Spleen (tissue), 7 donors: ENCODE results near the gene ABI3BP.

Experiments used
- POLR2A ChIP-seq, 3 donors: fragments of 450-650 bp; IDR thresholded peaks; one replicate each; pipeline ENCODE4 v1.5.1; 2017; ENCODE audit warnings: antibody characterized with exemption in 3 of 3, mild to moderate bottlenecking in 1 of 3
- TF ChIP-seq, protein P1 (sequence below), 11 experiments: fragments of 200-600 bp in 7 of 11; fragments of 450-650 bp in 4 of 11; sonication (generic) in 4 of 11; IDR thresholded peaks in 8 of 11; conservative IDR thresholded peaks in 3 of 11; 1 replicate in 7 of 11; 2 replicates in 4 of 11; pipeline versions ENCODE4 v1.4.0 to v1.8.0; 2016 to 2021; ENCODE audit warnings: antibody characterized with exemption in 11 of 11, inconsistent platforms in 4 of 11, mild to moderate bottlenecking in 1 of 11
- donor health status: DM: no; HTN: no; CAD: no; lungs with moderate emphysema.
- donor health status: DM: no; HTN: no; CAD: no.
- donor health status: DM: no; HTN: no; CAD: no.

DNA sequence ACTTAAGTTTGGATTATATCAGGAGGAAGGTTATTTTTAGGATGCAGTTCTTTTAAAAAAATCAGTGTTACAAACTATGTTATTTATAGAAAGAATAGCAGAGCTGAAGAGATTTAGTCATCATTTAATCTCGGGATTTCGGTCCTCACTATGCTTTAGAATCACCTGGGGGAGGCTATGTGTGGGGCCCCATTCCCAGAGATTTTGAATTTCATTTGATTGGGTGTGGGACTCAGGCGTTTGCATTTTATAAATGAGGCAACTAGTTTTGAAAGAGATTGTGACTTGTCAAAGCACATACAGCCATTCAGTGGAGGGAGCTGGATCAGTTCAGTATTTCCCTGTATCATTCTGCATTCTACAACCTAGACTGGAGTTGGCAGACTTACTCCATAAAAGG is 247.1 kb downstream of the ABI3BP start:
- TF ChIP-seq, protein P1, sequence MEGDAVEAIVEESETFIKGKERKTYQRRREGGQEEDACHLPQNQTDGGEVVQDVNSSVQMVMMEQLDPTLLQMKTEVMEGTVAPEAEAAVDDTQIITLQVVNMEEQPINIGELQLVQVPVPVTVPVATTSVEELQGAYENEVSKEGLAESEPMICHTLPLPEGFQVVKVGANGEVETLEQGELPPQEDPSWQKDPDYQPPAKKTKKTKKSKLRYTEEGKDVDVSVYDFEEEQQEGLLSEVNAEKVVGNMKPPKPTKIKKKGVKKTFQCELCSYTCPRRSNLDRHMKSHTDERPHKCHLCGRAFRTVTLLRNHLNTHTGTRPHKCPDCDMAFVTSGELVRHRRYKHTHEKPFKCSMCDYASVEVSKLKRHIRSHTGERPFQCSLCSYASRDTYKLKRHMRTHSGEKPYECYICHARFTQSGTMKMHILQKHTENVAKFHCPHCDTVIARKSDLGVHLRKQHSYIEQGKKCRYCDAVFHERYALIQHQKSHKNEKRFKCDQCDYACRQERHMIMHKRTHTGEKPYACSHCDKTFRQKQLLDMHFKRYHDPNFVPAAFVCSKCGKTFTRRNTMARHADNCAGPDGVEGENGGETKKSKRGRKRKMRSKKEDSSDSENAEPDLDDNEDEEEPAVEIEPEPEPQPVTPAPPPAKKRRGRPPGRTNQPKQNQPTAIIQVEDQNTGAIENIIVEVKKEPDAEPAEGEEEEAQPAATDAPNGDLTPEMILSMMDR (IDR thresholded peaks at IDR 0.05 in 8 of 11, conservative IDR thresholded peaks at IDR 0.05 in 3 of 11) = no peak
- TF ChIP-seq POLR2A (IDR thresholded peaks at IDR 0.05) = no peak
